Loucy (cell line): ENCODE results near the gene RAI1.

Source experiments
- H2AFZ ChIP-seq: fragments of 200-600 bp; sonication (generic); 2 replicates; pipeline ENCODE4 v1.6.0; 2016; ENCODE audit warnings: antibody characterized with exemption, mild to moderate bottlenecking, low read length, moderate library complexity
- H3F3A ChIP-seq: fragments of 200-600 bp; 2 replicates; pipeline ENCODE4 v1.6.0; 2016; ENCODE audit warnings: antibody characterized with exemption, low read depth, mild to moderate bottlenecking
- H3K27me3 ChIP-seq: fragments of 200-600 bp; sonication (generic); 2 replicates; pipeline ENCODE4 v1.6.1; 2014; ENCODE audit warnings: low read length, mild to moderate bottlenecking; ENCODE audit not compliant: insufficient read depth, poor library complexity, severe bottlenecking
- H3K36me3 ChIP-seq: fragments of 200-600 bp; sonication (generic); 2 replicates; pipeline ENCODE4 v1.6.1; 2016; ENCODE audit warnings: low read length; ENCODE audit not compliant: insufficient read depth
- H3K4me1 ChIP-seq: fragments of 200-600 bp; sonication (generic); 2 replicates; pipeline ENCODE4 v1.5.1; 2014; ENCODE audit warnings: low read length, mild to moderate bottlenecking; ENCODE audit not compliant: insufficient read depth, poor library complexity, severe bottlenecking
- H3K4me2 ChIP-seq: fragments of 200-600 bp; sonication (generic); 2 replicates; pipeline ENCODE4 v1.6.0; 2014; ENCODE audit warnings: antibody characterized with exemption, low read length, low read depth, mild to moderate bottlenecking; ENCODE audit not compliant: poor library complexity, severe bottlenecking
- H3K4me3 ChIP-seq: fragments of 200-600 bp; sonication (generic); 2 replicates; pipeline ENCODE4 v1.5.1; 2014; ENCODE audit warnings: low read length, mild to moderate bottlenecking, mixed read lengths; ENCODE audit not compliant: poor library complexity, severe bottlenecking
- H3K79me2 ChIP-seq: fragments of 200-600 bp; sonication (generic); 2 replicates; pipeline ENCODE4 v1.6.1; 2014; ENCODE audit warnings: low read length; ENCODE audit not compliant: insufficient read depth
- H3K9ac ChIP-seq: fragments of 200-600 bp; sonication (generic); 2 replicates; pipeline ENCODE4 v1.6.0; 2014; ENCODE audit warnings: mild to moderate bottlenecking, low read depth, low read length, moderate library complexity; ENCODE audit not compliant: poor library complexity, severe bottlenecking
- H3K9me2 ChIP-seq: fragments of 200-600 bp; sonication (generic); replicated peaks from 2 replicates; pipeline ENCODE4 v1.6.1; 2016; ENCODE audit warnings: low read depth, low read length, mixed read lengths
- H3K9me3 ChIP-seq: fragments of 200-600 bp; sonication (generic); 2 replicates; pipeline ENCODE4 v1.6.1; 2014; ENCODE audit warnings: mild to moderate bottlenecking, antibody characterized with exemption, low read length, low read depth; ENCODE audit not compliant: insufficient read depth
- H4K20me1 ChIP-seq: fragments of 200-600 bp; sonication (generic); 2 replicates; pipeline ENCODE4 v1.6.0; 2014; ENCODE audit warnings: antibody characterized with exemption, low read length, mild to moderate bottlenecking; ENCODE audit not compliant: insufficient read depth, poor library complexity, severe bottlenecking
- EZH2phosphoT487 ChIP-seq: fragments of 200-600 bp; IDR thresholded peaks from 2 replicates; pipeline ENCODE4 v1.6.1; 2018; ENCODE audit warnings: antibody characterized with exemption, mild to moderate bottlenecking, moderate library complexity, borderline replicate concordance
- TF ChIP-seq, protein P1 (sequence below): fragments of 200-600 bp; sonication (generic); conservative IDR thresholded peaks from 2 replicates; pipeline ENCODE4 v1.5.1; 2014; ENCODE audit warnings: mild to moderate bottlenecking, antibody characterized with exemption, low read length

The RAI1 gene

GRCh38 chr17:17778308-17779014 lies 97.2 kb downstream of the RAI1 start:
- H3K9ac ChIP-seq = no peak overlapping the region
- no peaks in the 10 kb centered on the region for H3K9me3 ChIP-seq
- H3K27me3 ChIP-seq = no peaks in the 10 kb centered on the region
- peaks cover 17% of the 10 kb centered on the region for H3K4me1 ChIP-seq
- no peak overlapping the region for H3K4me2 ChIP-seq
- TF ChIP-seq, protein P1, sequence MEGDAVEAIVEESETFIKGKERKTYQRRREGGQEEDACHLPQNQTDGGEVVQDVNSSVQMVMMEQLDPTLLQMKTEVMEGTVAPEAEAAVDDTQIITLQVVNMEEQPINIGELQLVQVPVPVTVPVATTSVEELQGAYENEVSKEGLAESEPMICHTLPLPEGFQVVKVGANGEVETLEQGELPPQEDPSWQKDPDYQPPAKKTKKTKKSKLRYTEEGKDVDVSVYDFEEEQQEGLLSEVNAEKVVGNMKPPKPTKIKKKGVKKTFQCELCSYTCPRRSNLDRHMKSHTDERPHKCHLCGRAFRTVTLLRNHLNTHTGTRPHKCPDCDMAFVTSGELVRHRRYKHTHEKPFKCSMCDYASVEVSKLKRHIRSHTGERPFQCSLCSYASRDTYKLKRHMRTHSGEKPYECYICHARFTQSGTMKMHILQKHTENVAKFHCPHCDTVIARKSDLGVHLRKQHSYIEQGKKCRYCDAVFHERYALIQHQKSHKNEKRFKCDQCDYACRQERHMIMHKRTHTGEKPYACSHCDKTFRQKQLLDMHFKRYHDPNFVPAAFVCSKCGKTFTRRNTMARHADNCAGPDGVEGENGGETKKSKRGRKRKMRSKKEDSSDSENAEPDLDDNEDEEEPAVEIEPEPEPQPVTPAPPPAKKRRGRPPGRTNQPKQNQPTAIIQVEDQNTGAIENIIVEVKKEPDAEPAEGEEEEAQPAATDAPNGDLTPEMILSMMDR = no peak
- TF ChIP-seq EZH2phosphoT487 = no peak
- no peak overlapping the region for H2AFZ ChIP-seq
- peaks cover 4% of the 10 kb centered on the region; the same call in 1 of the 2 replicates for H3K36me3 ChIP-seq
- no peaks in the 10 kb centered on the region for H3K9me2 ChIP-seq
- H3K79me2 ChIP-seq = peaks cover 82% of the 10 kb centered on the region
- H3F3A ChIP-seq = no peaks in the 10 kb centered on the region
- no peak overlapping the region for H3K4me3 ChIP-seq
- H4K20me1 ChIP-seq = peaks cover 54% of the 10 kb centered on the region

- Histone ChIP-seq H3K4me2 (no peak overlapping the region), H3K36me3 (peaks cover 4% of the 10 kb centered on the region; the same call in 1 of the 2 replicates), H3K4me3 (no peak overlapping the region), H3K4me1 (peaks cover 23% of the 10 kb centered on the region), H3K27me3 (no peaks in the 10 kb centered on the region), H2AFZ (no peak overlapping the region), H3F3A (no peaks in the 10 kb centered on the region), H3K9me2 (no peaks in the 10 kb centered on the region), H4K20me1 (peaks cover 54% of the 10 kb centered on the region), H3K9me3 (no peaks in the 10 kb centered on the region), H3K79me2 (peaks cover 80% of the 10 kb centered on the region), H3K9ac (no peak overlapping the region)
- no peak for TF ChIP-seq EZH2phosphoT487
- TF ChIP-seq, protein P1 = no peak
Observed at GRCh38 chr17:17779015-17779611, 97.9 kb downstream of the RAI1 start.

DNA sequence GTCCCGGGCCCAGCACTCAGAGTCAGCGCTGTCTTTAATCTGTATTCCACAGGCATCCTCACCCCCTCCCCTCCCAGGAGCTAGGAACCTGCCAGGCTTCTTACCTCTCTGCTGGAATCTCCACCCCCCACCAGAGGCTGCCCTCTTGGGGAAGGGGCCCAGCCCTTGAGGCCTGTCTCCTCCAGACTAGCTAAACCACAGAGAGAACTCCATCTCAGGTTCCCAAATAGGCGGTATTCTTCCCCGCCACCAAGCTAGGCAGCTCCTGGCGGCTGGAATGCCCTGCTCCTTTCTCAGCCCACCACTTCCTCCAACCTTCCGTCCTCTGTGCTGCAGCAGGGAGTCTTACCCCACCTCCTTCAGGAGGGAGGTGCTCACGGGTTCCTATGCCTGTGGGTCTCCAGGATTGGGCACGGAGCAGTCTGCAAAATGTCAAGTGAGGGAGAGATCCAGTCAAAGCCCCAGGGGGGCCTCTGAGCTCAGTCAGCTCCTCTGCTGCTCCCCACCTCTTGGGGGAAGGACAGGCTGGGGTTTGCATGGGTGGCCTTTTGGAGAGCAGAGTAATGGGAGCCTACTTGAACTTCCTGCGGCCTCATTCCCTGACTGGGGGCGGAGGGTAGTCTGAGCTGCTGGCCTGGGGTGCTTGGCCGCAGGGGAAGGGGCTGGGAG lies 99.8 kb downstream of the RAI1 start:
- Histone ChIP-seq H2AFZ (no peak overlapping the region), H3K79me2 (peaks cover 80% of the 10 kb centered on the region), H3K4me2 (peak overlapping the region; percentile 75), H3K9ac (peak overlapping the region; percentile 80), H3K36me3 (no peaks in the 10 kb centered on the region; the same call in 1 of the 2 replicates), H3F3A (no peaks in the 10 kb centered on the region), H3K9me3 (no peaks in the 10 kb centered on the region), H3K9me2 (no peaks in the 10 kb centered on the region), H3K4me1 (peaks cover 40% of the 10 kb centered on the region), H3K27me3 (no peaks in the 10 kb centered on the region), H3K4me3 (peak overlapping the region; percentile 80), H4K20me1 (peaks cover 63% of the 10 kb centered on the region)
- TF ChIP-seq EZH2phosphoT487 = no peak
- TF ChIP-seq, protein P1 = no peak
